WI38 (cell line): ENCODE measurements around the gene NBL1.

ENCODE experiments used
- H3K4me3 ChIP-seq: 2 replicates; pipeline ENCODE4 v1.5.1; 2011; ENCODE audit warnings: low read depth, mild to moderate bottlenecking, control low read depth, low read length
- CTCF ChIP-seq: IDR thresholded peaks from 2 replicates; pipeline ENCODE4 v1.5.1; 2012; ENCODE audit warnings: low read depth, mild to moderate bottlenecking, control low read depth, low read length

Gene NBL1

GRCh38 chr1:19643602-19644394 lies at the start of gene NBL1:
NBL1 (plus strand) TSS chr1:19644311; CDS start chr1:19655031, 10,720 bp downstream.
- peak within 1 kb of the TSS; percentile 73 for H3K4me3 ChIP-seq

GRCh38 chr1:19596065-19596713 lies 47.9 kb upstream of the NBL1 start:
- no peak for TF ChIP-seq CTCF
- peak overlapping the region; percentile 90 for H3K4me3 ChIP-seq

More at GRCh38 chr1:19643602-19644394, at the start of gene NBL1:
- TF ChIP-seq CTCF = no peak

- H3K4me3 ChIP-seq = peak overlapping the region; percentile 90
- no peak for TF ChIP-seq CTCF
These were observed 47.2 kb upstream of the NBL1 start for GRCh38 chr1:19596714-19597495.

GRCh38 chr1:19597496-19598309 lies 46.4 kb upstream of the NBL1 start:
- TF ChIP-seq CTCF = no peak
- H3K4me3 ChIP-seq = peak overlapping the region; percentile 90

- H3K4me3 ChIP-seq = no peak overlapping the region
- TF ChIP-seq CTCF = no peak
These were observed 44.3 kb upstream of the NBL1 start for GRCh38 chr1:19599810-19600209.

- TF ChIP-seq CTCF = no peak
- no peak overlapping the region for H3K4me3 ChIP-seq
These were observed 41.6 kb upstream of the NBL1 start for GRCh38 chr1:19602486-19602885.
